ENCODE data around the gene TMEM59L. TPM values are rescaled to one million over a fixed set of nuclear protein-coding genes. Genes with fewer than 3 reads are reported as not detected.
A peak's percentile ranks its signal among the peaks of the same experiment; 100 is the strongest.
"Not testable (repeated sequence)": the region's sequence is repeated elsewhere in the genome, so short reads cannot be mapped to it uniquely, and the experiment has no call there.

TMEM59L gene
- total RNA-seq, 1 donor from 2014 or later: not detected

DNA sequence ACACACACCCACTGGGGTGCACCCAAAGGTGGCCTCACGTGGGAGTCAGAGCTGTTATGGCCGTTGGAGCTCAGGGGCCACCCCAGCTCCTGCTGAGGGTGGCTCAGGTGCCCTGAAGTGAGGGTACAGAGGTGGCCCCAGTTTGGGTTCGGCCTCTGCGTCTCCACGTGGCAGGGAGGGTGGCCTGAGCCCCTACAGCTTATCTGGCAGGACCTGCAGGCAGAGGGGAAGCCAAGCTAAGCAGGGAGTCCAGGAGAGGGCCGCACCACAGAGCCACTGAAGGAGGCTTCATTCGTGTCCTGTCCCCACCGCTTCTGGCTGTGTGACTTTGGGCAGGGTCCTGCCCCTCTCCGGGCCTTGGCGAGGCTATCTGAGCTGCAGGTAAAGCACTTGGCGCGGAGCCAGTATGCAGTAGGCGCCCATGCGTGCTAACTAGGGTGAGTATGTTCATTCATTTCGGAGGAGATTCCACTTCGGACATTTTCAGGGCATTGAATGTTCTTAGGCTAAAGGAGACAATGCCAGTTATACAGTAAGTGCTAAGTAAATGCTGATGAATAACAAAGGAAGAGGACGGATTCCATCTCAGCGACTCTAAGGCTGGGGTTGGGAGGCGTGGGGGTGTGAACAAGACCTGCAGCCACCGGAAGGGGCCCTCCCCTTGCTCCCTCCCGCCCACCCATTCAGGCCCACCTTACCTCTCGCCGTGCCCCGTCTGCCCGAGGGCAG is 19.1 kb upstream of the TMEM59L start:
- ATAC-seq (no peak), DNase-seq (ENCODE audit: low spot score) (no peak)

DNA sequence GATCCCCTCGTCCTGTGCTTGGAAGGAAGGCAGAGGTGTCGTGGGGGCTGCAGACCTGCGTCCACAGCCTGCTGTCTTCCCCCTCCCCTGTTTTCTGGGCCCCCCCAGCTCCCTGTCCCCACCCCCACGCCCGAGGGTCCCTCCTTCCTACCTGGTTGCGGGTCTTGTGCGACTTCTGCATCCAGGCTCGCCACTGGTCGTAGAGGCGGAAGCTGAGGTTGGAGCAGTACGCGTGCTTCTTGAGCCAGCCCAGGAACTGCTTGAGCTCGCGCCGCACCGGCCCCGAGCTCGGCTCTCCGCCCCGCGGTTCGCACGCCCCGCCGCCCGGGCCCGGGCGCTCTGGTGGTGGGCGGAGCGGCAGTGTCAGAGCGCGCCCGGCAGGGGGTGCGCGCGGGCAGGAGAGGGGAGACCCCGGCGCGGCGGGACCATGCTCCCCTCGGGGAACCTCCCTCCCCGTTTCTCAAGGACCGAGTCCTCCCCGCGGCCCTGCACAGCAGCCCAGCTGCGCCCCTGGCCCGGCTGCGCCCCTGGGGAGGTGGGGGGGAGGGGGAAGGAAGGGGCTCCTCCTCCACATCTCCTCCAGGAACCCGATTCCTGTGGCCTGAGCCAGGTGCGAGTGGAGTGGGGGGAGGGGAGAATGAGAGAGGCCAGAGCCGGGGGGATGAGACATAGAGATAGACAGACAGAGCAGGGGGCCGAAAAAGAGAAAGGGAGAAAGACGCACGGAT is 18.4 kb upstream of the TMEM59L start:
- ATAC-seq (peak; percentile 76), DNase-seq (ENCODE audit: low spot score) (no peak)

GRCh38 chr19:18594824-18595373 is 17.8 kb upstream of the TMEM59L start:
- no peak for ATAC-seq
- no peak for DNase-seq (ENCODE audit: low spot score)

- ATAC-seq (no peak), DNase-seq (ENCODE audit: low spot score) (no peak)
Observed at GRCh38 chr19:18595475-18595874, 17.2 kb upstream of the TMEM59L start.

GRCh38 chr19:18596752-18597157 is 15.9 kb upstream of the TMEM59L start:
- peak; percentile 73 for DNase-seq (ENCODE audit: low spot score)
- ATAC-seq: peak; percentile 86

- DNase-seq (ENCODE audit: low spot score) (no peak), ATAC-seq (no peak)
Observed at GRCh38 chr19:18597809-18598660, 14.6 kb upstream of the TMEM59L start.

DNA sequence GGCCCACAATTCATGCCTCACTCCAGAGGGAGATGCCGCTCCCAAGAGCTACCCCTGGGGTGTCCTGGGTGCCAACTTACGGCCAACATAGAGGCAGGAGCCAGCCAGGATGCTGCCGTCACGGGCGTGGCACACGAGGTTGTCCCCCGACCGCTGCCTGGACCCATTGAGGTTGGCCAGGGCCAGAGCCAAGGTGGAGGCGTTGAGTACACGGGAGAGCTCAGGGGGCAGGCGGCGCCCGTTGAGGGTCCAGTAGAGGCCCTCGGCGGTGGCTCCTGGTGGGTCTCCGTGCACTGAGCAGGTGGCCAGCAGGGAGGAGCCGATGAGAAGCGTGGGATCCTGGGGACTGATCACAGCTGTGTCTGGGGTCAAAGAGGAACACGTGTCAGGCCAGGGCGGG is 13.2 kb upstream of the TMEM59L start:
- DNase-seq (ENCODE audit: low spot score) (no peak), ATAC-seq (no peak)

GRCh38 chr19:18600692-18601397 is 11.8 kb upstream of the TMEM59L start:
- DNase-seq (ENCODE audit: low spot score); ATAC-seq: not testable (repeated sequence)

GRCh38 chr19:18601875-18602274 is 10.8 kb upstream of the TMEM59L start:
- DNase-seq (ENCODE audit: low spot score): no peak
- ATAC-seq: no peak

DNA sequence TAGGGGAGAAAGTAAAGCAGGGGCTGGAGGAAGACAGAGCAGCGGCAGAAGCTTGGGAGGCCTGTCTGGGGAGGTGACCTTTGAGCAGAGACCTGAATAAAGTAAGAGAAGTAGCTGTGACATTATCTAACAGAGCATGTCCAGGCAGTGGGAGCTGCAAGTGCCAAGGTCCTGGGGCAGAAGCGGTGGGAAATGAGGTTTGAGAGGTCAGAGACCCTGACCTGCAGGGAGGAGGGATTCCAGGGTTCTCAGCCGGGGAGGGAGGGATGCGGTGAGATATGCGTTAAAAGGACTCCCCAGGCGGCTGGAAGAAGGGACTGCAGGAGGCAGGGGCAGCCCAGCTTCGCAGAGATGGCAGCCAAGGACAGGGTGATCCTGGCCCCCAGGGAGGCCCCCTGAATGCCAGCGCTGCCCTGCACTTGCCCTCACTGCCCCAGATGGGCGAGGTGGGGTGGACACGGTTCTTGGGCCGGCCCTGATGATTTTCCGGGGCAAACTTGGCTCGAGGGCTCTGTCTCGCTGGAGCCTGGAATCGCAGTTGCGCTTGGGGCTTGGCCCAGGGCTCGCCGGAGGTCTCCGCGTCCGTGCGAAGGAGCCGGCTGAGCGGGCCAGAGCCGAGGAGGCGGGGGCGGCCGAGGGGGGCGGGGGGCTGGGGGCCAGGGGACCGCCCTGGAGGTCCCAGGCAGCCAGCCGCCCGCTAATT is 9.3 kb upstream of the TMEM59L start:
- ATAC-seq: peak; percentile 31
- no peak for DNase-seq (ENCODE audit: low spot score)

GRCh38 chr19:18603958-18604819 is 8.5 kb upstream of the TMEM59L start:
- no peak for ATAC-seq

DNA sequence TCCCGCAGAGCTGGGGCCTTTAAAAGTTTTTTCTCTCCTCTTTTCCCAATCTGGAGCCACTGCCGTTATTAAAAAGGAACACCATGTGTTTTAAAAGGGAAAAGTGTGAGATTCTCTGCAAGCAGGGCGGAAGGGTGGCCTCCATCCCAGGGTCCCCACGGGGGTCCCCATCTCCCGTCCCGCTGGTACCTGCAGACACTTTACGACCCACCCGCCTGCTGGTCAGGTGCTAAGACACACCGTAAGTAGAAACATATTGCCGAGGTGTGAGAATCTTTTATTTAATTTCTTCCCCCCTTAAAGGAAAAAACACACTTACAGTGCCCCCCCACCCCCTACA is 7.9 kb upstream of the TMEM59L start:
- DNase-seq (ENCODE audit: low spot score) (no peak), ATAC-seq (no peak)

More at GRCh38 chr19:18603958-18604819, 8.5 kb upstream of the TMEM59L start:
- DNase-seq (ENCODE audit: low spot score): no peak

GRCh38 chr19:18605196-18605545 is 7.5 kb upstream of the TMEM59L start:
- DNase-seq (ENCODE audit: low spot score): no peak
- ATAC-seq: no peak

DNA sequence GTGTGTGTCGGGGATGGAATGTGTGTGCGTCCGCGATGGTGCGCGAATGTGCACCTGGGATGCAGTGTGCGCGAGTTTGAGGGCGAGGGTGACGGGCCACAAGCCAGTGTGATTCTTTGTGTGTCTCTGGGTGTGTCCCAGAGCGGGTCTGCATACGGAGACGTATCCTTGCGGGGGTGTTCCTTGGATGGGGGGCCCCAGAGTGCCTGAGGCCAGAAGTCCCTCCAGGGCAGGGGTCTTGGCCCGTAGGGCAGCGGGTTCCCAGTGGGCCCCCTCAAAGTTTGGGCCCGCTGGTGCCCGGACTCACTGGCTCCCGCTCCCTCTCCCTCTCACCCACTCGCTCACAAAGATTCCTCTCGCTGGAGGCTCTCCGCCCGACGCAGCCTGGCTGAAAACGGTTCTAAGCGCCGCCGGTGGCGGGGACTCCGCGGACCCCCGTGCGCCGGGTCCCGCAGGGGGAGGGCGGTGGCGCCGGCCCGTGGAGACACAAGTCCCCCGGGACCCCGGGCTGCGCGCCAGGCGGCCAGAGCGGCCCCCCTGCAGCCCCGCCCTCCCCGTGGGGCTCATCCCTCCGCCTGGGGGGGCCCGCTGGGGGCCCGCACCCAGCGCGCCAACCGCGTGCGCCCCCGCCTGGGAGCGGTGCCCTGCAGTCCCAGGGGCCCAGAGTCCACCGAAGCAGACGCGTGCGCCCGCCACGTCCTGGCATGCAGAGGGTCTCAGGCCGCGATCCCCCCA is 7.0 kb upstream of the TMEM59L start:
- DNase-seq (ENCODE audit: low spot score): no peak
- ATAC-seq: no peak

DNA sequence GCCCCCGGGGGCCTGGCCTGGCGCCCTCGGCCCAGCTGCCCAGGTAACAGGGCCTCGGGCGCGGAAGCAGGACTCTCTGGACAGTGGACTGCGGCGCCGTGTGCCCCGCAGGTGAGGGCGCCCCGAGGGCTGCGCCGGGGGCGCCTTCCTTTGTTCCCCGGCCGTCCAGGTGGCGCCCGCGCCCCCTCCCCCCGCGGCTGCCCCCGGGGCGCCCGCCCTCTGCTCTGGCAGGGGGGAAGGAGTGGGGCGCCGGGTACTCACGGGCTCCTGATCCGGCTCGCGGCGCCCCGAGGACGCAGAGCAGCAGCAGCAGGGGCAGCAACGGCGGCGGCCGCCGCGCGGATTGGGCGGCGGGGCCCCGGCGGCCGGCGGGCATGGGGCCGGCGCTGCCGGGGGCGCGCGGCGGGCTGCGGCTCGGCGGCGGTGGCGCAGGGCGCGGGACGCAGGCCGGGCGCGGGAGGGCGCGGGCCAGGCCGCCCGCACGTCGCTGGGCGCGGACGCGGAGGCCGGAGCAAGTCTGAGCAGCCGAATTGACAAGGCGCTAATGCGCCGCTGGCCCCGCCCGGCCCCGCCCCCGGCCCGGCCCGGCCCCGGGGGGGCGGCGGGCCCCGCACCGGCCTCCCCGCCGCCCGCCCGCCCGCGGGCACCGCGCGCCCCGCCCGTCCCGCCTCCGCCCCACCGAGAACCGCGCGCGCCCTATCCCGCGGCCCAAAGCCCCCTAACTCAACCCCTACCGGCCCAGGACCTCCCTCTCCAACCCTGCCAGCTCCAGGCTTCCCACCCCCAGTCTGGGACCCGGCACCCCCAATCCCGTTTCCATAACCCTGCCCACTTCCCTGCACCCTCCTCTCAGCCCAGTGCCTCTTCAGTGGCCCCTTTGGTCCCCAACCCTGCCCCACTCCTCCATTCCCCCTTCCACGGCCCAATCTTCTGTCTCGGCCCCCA is 6.1 kb upstream of the TMEM59L start, which contains the start of gene CRLF1:
Gene CRLF1, minus strand, starts transcription at position 519 of the 945 bp plus-strand sequence. Its CDS starts 143 bp downstream, at position 376.
- ATAC-seq (no peak), DNase-seq (ENCODE audit: low spot score) (no peak)

DNA sequence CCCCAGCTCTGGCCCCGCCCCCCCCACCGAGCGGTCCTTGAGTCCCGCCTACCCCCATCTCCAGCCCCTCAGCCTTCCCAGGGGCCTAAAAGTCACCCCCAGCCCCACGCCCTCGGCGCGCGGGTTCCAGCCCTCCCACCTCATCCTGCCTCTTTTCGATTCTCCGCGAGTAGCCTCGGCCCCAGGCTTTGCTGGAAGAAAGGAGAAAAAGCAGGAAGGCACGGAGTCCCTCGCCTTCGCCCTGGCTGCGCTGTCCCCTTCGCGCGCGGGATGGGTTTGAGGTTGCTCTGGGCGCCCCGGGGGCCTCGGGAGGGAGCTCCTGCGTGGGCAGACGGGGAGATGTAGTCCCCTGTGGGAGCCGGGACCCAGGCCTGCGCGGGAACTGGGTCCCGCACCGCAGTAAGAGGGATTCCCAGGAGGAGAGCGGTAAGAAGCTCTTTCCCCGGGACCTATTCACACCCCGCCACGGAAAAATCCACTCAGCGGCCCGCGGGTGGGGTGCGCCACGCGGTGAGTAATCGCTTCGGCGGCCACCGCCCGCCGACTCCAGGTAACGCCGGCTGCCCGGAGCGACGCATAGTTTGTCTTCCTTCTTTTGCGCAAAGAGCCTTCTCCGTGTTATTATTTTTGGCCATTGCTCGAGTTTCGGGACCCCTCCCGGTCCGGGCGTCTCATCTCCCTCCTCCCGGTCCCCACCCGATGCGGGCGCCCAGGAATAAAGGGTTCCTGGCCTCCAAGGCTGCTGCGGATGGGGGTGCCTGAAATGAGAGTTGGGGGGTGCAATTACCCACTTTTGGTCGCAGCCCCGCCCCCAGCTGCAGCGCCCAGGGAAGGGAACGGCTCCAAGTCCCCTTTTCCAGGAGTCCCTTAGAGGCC is 5.2 kb upstream of the TMEM59L start:
- ATAC-seq (no peak), DNase-seq (ENCODE audit: low spot score) (no peak)
